NOMO-1 (cell line): Measurements from ENCODE around the gene LEP.
"Not testable (repeated sequence)": the region's sequence is repeated elsewhere in the genome, so short reads cannot be mapped to it uniquely, and the experiment has no call there.

Source experiments
- DNase-seq, 2 experiments: peaks; one replicate each; lab custom pipeline; 2025; ENCODE audit not compliant: unreplicated experiment in 2 of 2; lab: John Stamatoyannopoulos, UW

The LEP gene

DNA sequence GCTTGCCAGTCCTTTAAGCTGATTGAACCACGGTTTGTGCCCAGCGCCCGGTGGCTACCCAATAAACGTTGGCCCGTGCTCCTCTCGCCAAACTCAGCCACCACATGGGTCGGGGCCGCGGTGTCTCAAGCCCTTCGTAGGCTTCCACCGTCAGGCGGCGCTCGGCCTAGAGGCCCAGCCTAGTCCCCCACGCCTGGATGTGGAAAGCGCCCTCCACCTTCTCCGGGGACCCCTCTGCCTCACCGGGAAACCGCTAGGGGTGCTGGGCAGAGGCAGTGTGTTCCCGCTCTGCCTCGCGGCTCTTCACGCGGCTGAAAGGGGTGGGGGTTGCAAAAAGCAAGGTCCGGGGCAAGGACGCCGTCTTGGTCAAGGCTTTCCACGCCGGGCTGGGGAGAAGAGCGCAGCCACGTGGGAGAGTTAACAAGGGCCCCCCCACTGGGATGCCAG, 29.8 kb downstream of the LEP start:
- no peak for DNase-seq

DNA sequence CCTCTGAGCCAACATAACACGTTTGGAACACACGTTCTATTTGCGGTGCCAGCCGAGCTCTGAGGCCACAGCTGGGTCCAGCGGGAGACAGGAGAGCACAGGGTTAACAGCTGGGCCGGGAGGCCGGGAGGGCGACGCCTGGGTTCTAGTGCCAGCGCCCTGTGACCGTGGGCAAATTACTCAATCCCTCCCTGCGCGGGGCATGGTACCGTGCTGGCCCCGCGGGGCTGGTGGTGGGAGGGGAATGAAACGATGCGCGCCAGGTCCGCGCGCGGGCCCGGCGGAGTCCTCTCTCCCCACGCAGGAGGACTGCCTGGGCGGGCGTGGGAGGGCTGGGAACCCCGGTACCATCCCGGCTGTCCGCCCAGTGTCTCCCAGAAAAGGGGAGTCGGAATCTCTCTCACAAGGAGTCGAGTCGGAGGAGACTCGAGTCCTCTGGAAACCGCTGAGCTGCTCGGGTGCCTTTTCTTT, 30.4 kb downstream of the LEP start:
- no peak for DNase-seq

DNA sequence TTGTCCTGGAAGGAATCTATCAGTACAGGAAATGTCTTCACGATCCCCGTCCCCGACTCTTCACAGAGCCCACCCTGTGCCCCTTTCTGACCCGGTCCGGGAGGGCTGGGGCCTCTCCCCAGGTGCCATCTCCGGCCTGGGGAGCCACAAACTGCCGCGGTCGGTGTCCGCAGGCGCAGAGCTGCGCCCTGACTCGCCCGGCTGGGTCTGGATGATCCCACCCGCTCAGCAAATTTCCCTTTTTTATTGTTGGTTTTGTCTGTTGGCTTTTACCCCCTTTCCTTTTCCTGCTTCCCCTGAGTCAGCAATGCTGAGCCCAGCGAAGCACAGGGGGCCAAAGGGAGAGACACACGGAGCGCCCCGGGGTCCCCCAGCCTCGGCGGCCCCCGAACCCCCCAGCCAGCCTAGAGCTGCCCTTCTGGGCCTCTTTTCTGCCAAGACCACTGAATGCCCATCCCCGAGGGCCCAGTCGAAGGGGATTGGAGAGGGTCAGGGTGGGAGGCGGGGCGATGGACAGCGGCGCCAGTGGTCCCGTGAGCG, 30.9 kb downstream of the LEP start:
- no peak for DNase-seq

DNA sequence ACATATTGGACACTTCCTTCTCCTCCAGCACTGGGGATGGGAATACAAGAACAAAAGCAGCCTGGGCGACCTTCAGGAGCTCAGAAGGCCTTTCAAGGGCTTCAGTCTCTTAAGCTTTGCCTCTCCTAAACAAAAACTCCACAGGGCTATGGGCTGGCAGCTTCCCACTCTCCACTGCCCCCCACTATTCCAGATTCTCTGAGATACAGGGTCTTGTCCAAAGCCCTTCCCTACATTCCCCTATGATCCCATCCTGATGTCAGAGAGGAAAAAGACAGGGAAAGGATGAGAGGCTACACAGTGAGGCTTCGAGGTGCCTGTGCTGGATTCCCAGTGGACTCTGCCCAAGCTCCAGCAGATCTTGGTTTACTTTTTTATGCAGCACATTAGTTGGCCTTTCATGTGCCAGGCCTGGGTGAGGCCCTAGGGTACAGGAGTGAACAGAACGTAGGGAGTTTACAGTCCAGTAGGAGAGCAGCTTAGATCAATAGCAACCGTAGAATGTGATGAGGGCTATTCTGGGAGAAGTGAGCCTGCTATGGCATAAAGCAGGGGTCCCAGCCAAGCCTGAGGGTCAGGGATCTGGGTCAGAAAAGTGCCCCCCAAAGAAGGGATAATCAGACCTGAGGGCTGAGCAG, 33.3 kb downstream of the LEP start:
- no peak for DNase-seq

DNA sequence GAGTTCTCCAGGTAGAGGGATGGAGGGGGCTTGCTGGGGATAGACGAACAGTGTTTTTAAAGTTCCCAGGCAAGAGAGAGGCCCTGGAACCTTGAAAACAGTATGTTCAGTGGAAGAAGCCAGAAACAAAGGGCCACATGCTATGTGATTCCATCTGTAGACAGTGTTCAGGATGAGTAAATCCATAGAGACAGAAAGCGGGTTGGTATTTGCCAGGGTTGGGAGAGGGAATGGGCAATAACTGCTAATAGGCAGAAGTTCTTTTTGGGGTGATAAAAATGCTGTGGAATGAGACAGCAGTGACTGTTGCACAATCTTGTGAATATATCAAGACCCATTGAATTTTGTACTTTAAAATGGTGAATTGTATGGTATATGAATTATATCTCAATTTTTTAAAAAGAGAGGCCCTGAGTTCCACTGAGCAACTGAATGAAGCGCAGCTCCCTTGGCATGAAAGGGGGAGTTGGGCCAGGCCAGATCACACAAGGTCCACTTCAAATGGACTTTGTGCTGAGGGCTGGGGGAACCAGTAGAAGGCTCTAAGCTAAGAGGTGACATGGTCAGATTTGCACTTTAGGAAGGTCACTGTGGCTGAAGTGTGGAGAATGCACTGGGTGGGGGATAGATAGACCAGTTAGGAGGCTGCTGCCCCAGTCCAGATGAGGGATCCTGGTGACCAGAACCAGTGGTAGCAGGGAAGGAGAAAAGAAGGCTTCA, 34.0 kb downstream of the LEP start:
- DNase-seq = no peak

DNA sequence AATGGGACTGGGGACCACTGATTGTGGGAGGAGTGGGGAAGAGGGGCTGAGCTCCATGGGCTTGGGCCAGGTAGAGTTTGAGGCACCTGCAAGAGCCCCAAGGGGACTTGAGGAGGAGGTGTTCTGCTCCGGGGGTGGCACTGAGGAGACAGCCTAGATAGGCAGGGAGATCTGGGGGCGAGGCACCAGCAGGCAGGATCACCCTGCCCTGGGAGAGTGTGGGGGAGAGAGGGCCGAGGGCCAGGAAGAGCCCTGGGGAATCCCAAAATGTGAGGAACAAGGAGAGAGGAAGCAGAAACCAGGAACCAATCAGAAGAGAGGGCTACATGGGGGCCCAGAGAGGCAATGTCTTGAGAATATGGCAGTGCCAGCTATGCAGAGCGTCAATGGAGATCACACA, 34.6 kb downstream of the LEP start:
- DNase-seq = no peak

DNA sequence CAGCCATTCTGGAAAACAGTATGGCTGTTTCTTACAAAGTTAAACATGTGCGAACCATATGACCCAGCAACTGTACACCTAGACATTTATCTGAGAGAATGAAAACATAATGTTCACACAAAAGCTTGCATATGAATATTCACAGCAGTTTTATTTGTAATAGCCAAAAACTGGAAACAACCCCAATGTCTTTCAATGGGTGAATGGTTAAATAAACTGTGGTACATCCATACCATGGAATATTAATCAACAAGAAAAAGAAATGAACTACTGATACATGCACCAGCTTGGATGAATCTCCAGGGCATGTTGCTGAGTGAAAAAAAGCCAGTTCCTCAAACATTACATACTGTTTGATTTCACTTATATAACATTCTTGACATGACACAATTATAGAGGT, 37.3 kb downstream of the LEP start:
- no peak for DNase-seq

DNA sequence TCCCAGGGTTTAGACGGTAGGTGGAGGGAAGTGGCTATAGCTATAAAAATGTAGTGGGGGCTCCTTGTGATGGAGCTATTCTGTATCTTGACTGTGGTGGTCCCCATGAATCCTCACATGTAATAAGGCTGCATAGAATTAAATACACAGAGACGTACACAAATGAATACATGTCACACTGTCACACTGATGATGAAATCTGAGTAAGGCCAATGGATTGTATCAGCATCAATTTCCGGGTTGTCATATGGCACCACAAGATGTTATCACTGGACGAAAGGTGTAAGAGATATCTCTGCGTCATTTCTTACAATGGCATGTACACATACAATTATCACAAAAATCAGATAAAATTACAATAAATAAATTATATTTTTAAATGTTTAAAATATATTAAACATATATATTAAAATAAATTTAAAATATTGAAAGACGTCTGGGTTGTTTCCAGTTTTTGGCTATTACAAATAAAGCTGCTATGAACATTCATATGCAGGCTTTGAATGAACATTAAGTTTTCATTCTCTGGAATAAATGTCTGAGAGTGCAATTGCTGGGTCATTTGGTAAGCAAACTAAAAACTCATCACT, 38.1 kb downstream of the LEP start:
- DNase-seq = no peak

DNA sequence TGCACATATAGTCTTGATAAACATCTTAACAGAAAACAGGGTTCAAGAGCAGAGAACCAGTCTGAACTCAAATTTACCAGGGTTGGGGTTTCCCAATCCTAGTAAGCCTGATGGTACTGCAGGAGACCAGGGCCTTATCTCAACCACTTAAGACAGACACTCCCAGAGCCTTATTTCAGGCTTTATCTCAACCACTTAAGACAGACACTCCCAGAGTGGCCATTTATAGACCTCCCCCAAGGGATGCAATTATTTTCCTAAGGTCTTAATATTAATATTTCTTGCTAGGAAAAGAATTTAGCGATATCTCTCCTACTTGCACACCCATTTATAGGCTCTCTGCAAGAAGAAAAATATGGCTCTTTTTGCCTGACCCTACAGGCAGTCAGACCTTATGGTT, 39.4 kb downstream of the LEP start:
- not testable (repeated sequence) for DNase-seq

DNA sequence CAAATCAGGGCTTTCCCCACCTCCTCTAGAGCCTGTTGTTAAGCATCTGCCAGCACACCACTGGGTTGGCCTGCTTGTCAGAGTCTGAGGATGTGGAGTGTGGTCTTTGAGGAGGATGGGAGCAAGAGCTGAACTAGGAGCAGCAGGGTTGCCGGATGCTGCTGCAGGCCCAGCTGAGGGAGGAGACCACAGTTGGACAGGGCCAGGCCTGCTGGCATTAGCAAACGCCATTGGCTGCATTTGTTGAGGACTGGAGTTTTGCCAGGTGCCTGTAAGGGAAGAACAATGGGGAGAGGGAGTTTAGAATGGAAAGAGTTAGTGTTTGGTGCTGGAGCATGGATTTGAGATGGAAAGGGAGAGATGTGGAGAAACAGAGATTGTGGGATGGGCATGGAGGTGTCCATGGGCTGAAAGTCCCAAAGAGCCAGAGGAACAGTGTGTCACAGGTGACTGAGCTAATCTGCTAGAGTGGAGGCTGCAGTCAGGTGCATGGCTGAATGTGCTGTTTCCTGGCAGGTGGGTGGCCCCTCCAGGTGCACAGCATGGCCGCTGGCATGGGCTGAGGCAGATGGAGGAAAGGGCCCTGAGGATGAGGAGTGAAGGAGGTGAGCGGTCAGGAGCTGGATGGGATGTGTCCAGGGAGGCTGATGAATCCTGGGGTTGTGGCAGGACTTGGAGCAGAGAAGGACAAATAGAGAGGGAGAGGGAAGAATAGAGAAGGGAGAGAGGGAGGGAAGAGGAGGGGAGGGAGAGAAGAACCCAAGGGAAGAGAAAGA, 40.7 kb downstream of the LEP start:
- no peak for DNase-seq

DNA sequence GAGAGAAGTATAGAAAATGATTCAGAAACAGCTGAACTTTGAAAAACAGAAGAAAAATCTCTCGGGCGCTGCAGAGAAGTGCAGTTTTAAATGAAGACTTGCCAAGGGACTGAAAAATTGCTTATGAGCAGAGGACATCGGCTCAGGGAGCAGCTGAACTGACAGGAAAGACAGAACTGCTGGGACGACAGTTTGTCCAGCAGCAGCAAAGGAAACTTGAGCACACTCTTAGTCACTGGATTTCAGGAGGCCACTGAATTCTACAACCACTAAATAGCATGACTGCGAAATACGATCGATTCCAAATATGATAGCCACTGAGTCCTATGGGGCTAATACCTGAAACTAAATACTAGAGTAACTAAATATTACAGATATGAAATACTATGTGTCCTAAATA, 43.0 kb downstream of the LEP start:
- DNase-seq = no peak

DNA sequence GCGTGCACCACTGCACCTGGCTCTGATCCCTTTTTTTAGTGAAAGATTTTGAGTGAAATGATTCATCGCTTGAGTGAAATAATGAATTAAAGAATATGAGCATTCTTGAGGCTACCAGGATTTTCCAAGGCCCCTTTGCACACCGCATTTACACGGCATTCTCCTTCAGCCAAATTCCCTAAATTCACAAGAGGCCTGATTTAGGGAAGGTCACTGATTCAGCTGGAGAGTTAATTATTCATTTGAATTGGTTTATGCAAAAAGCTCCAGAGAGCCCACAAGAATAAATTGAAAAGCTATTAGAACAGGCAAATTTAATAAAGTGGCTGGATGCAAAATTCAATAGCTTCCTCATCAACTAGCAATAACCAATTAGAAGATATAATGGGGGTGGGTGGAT, 46.5 kb downstream of the LEP start:
- no peak for DNase-seq

DNA sequence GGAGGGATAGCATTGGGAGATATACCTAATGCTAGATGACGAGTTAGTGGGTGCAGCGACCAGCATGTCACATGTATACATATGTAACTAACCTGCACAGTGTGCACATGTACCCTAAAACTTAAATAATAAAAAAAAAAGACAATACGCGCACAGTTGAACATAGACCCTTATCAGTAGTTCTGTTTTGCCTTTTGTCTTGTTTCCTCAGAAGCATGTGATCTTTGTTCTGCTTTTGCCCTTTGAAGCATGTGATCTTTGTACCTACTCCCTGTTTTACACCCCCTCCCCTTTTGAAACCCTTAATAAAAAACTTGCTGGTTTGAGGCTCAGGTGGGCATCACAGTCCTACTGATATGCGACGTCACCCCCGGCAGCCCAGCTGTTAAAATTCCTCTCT, 56.9 kb downstream of the LEP start:
- not testable (repeated sequence) for DNase-seq

DNA sequence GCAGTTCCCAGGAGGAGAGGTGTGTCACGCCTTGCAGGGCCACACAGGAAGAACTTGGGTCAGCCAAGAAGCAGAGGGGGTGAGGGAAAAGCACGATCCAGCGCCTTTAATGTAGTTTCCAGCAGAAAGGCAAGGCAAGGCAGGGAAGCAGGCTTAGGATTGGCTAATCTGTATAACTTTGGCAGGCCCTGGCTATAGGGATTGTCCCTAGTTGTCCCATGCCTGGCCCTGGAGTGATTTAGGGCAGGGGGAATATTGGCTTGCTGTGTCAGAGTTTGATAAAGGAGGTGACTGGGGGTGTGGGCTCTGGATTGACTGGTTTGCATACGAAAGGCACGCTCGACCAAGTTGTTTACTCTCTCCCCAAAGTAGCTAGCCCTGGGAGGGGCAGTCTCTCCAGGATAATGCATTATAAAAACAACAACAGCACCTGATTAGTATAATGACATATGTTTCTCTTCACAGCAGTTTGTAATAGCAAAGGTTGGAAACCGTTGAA, 58.1 kb downstream of the LEP start:
- DNase-seq = no peak

DNA sequence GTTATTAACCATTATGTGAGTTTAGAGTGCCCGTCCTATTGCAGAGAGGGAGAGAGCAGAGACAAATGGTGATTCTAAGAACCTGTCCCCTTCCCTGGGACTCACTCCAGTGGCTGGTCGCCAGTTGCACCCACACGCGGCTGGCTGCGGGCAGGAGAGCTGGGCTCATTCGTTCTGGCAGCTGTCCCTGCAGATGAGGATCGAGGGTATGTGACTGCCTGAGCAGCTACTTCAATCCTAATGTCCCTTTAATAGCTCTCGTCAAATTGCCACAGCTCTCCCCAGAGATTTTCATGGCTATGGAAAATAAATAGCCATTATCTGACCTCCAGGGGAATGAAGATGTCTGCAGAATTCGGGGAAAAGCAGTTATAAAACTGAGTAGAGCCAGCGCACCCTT, 61.1 kb downstream of the LEP start:
- no peak for DNase-seq

DNA sequence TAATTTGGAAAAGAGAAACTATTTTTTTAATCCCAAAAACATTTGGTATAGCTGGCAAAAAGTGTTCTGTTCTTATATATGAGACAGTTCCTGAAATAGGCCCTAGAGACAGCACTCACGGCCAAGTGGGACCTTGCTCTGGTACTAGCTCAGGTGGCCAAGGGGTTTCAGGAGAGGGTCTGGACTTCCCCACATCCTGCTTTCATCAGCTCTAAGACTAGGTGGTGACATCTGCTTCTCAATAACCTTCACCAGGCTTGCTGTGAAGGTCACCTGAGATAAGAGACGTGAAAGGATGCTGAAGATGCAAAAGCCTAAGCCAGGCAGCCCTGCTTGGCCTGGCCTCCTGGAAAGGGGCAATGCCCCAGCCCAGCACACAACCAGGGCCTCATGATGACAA, 62.1 kb downstream of the LEP start:
- no peak for DNase-seq

DNA sequence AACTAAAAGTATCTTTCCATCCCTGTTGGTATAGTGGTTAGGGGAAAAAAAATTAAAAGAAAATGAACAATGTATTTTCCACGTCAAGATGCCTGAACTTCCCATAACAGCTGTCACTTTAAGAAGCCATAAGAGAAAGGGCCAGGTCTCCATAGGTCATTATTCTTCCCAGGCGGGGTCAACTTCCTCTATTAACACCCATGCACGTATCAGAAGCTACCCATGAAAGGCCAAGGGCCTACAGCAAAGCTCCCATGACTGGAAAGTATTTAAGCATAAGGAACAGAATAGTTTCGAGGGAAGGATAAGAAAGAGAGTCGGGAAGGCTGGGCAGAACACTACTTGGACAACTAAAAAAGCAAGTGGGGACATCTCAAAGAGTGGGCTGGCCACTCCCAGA, 62.6 kb downstream of the LEP start:
- no peak for DNase-seq

DNA sequence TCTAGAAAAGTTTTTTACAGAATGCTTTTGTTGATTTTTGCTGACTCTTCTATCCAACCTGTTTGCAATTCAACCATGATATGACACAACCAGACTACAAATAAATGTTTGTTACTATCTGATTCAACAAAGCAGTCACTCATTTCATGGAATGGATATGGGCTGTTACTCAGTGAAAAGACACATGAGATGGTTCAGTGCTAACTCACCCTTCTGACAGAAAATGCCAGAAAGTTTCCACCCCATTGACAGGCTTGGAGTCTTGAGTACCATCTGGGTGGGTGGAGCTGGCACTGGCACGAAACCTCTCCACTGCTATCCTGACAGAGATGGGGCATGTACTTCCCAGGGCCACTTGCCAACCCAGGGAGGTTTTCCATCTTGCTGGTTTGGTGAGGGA, 63.1 kb downstream of the LEP start:
- no peak for DNase-seq

DNA sequence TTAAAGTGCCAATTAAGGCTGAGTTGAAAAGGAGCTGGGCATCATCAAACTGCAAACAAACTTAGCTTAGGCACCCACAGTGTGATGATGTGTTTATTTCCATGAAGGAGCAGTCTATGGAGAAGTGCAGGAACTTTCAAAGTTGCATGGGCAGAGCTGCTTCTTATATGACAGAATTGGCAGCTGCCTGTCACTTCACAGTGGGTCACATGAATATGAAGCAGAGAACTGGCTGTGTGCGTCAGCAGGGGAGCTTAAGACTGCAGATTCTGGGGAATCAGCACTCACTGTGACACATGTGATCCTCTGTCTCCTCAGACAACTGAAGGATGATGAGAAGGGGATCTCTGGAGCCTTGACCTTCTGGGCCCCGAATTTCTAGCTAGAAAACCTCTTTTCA, 66.0 kb downstream of the LEP start:
- DNase-seq = no peak
